Measurements from ENCODE around the gene PSMA8.

- TF ChIP-seq EZH2 (IDR thresholded peaks at IDR 0.05; ENCODE audit: borderline replicate concordance): no peak
- no peak for TF ChIP-seq CTCF (IDR thresholded peaks at IDR 0.05; ENCODE audit: poor library complexity)
- TF ChIP-seq EZH2phosphoT487 (IDR thresholded peaks at IDR 0.05; ENCODE audit: low read depth, severe bottlenecking, unreplicated experiment): no peak
Observed at GRCh38 chr18:26135548-26135947, 1.9 kb downstream of the PSMA8 start.

Measured in hepatocyte (in vitro differentiated cells).